Measurements from ENCODE around the gene ITPA. TPM values are rescaled to one million over a fixed set of nuclear protein-coding genes. Genes with fewer than 3 reads are reported as not detected.
"Not testable (repeated sequence)": the region's sequence is repeated elsewhere in the genome, so short reads cannot be mapped to it uniquely, and the experiment has no call there.

Gene ITPA
- total RNA-seq, 1 donor from 2014 or later, result 43.4 TPM

DNA sequence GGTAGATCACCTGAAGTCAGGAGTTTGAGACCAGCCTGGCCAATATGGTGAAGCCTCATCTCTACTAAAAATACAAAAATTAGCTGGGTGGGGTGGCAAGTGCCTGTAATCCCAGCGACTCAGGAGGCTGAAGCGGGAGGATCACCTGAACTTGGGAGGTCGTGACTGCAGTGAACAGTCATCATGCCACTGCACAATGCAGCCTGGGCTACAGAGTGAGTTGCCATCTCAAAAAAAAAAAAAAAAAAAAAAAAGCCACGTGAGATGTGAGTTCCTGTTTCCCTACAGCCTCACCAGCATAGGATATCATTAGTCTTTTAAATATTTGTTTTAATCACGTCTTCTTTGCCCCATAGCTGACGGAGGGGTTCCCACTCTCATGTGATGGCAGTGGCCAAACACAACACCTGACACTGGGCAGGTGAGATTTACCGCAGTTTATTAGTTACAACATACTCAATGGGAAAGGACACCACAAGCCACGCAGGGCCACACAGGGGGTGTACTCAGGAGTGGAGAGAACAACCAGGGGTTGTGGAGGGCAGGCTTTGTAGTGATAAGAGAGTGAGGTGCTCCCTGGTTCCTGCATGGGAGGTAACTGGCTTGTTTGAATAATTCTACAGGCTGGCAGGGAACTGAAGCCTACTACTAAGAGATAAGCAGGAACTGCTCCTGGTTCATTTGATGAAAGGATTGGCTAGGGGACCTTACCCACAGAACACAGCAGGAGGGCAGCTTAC is 31.4 kb upstream of the ITPA start:
- Histone ChIP-seq H3K27ac (no peak overlapping the region), H3K27me3 (no peaks in the 10 kb centered on the region), H3K9me3 (no peaks in the 10 kb centered on the region), H3K36me3 (no peaks in the 10 kb centered on the region), H3K4me1 (peaks cover under 1% of the 10 kb centered on the region), H3K4me3 (no peak overlapping the region)
- DNase-seq (peak; percentile 28), ATAC-seq (no peak)
- intact Hi-C loops (cut with DNase I), result no loop called here
- TF ChIP-seq, protein P1, sequence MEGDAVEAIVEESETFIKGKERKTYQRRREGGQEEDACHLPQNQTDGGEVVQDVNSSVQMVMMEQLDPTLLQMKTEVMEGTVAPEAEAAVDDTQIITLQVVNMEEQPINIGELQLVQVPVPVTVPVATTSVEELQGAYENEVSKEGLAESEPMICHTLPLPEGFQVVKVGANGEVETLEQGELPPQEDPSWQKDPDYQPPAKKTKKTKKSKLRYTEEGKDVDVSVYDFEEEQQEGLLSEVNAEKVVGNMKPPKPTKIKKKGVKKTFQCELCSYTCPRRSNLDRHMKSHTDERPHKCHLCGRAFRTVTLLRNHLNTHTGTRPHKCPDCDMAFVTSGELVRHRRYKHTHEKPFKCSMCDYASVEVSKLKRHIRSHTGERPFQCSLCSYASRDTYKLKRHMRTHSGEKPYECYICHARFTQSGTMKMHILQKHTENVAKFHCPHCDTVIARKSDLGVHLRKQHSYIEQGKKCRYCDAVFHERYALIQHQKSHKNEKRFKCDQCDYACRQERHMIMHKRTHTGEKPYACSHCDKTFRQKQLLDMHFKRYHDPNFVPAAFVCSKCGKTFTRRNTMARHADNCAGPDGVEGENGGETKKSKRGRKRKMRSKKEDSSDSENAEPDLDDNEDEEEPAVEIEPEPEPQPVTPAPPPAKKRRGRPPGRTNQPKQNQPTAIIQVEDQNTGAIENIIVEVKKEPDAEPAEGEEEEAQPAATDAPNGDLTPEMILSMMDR (IDR thresholded peaks at IDR 0.05), result no peak

DNA sequence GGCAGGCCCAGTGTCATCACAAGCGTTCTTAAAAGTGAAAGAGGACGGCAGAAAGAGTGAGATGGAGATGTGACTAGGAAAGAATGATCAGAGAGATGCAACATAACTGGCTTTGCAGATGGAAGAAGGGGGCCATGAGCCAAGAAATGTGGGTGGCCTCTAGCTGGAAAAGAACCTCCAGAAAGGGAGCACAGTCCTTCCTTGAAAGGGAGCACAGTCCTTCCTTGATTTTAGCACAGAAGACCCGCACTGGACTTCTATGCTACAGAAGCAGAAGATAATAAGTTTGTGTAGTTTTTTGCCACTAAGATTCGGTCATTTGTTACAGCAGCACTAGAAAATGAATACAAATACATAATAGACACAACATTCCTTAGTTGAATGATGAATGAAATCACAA is 29.0 kb upstream of the ITPA start:
- no peak for ATAC-seq
- no peak overlapping the region for H3K27ac ChIP-seq

DNA sequence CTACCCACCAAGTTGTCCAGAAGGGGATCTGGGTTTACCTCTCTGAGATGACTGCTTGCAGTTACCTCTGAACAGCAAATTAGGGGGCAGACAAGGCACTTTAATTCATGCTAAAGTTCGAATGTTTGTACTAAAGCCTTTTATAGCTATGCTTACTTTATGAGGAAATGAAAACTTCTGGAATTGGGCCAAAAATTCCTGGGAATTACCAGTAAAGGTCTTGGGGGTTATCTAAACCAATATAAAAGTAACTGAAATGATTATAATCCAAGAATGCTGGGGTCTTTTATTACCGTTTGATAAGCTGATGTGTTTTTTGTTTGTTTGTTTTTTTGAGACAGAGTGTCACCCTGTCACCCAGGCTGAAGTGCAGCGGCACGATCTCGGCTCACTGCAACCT is 28.0 kb upstream of the ITPA start:
- TF ChIP-seq, protein P1 (IDR thresholded peaks at IDR 0.05), result no peak
- no peak overlapping the region for H3K27ac ChIP-seq
- DNase-seq (no peak), ATAC-seq (no peak)
- no peaks in the 10 kb centered on the region for H3K4me1 ChIP-seq
- H3K4me3 ChIP-seq, result no peak overlapping the region
- H3K36me3 ChIP-seq, result no peaks in the 10 kb centered on the region
- intact Hi-C loops (cut with DNase I), result no loop called here
- H3K9me3 ChIP-seq, result no peaks in the 10 kb centered on the region
- no peaks in the 10 kb centered on the region for H3K27me3 ChIP-seq

More for the DNA sequence above, 29.0 kb upstream of the ITPA start:
- H3K36me3 ChIP-seq, result no peaks in the 10 kb centered on the region
- TF ChIP-seq, protein P1 (IDR thresholded peaks at IDR 0.05), result no peak
- no peaks in the 10 kb centered on the region for H3K9me3 ChIP-seq
- intact Hi-C loops (cut with DNase I), result no loop called here
- no peak for DNase-seq
- H3K4me3 ChIP-seq, result no peak overlapping the region
- no peaks in the 10 kb centered on the region for H3K4me1 ChIP-seq
- no peaks in the 10 kb centered on the region for H3K27me3 ChIP-seq

DNA sequence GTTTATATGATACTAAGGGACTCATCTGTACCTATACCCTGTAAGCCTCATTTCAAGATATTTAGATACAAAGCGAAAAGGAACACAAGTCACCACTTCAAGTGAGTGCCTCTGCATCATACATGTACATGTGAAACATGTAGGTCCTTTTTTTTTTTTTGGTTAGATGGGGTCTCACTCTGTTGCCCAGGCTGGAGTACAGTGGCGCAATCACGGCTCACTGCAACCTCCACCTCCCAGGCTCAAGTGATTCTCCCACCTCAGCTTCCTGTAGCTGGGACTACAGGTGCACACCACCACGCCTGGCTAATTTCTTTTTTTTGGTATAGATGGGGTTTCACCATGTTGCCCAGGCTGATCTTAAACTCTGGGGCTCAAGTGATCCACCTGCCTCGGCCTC is 26.9 kb upstream of the ITPA start:
- H3K27me3 ChIP-seq; intact Hi-C loops (cut with DNase I); ATAC-seq: not testable (repeated sequence)

DNA sequence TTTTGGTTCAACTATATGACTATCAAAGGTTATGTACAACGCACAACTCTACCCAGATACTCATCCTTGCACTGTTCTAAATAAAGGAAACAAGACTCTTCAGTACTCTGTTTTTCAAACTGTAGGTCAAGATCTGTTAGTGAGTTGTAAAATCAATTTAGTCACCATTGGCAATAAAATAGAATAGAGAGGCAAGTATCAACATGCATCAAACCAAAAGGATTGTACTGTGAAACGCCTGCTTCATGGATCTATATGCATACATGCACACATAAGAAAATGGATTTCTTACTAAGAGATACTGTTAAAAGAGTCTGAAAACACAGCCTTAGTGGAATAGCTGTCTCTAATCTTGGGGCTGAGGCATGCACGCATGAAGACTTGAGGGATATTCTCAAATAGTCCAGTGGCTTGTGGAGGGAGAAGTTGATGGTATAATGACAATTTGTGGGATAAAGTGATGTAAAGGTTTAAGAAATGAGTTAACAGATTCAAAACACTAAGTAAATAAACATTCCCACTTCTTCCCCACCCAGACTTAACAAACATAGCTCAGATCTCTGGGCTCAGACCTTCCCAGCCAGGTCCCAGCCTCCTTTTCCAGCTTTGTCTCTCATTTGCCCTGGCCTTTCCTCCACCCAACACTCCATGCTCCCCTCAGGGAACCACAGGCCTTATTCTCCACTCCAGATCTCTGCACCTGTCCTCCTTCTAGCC is 25.2 kb upstream of the ITPA start:
- no peaks in the 10 kb centered on the region for H3K27me3 ChIP-seq
- H3K36me3 ChIP-seq, result no peaks in the 10 kb centered on the region
- DNase-seq, result no peak
- intact Hi-C loops (cut with DNase I), result no loop called here
- no peak overlapping the region for H3K27ac ChIP-seq
- H3K4me1 ChIP-seq, result no peaks in the 10 kb centered on the region
- H3K4me3 ChIP-seq, result no peak overlapping the region
- TF ChIP-seq, protein P1 (IDR thresholded peaks at IDR 0.05), result no peak
- no peaks in the 10 kb centered on the region for H3K9me3 ChIP-seq
- ATAC-seq, result no peak

More for the DNA sequence above, 26.9 kb upstream of the ITPA start:
- not testable (repeated sequence) for H3K9me3 ChIP-seq, H3K4me1 ChIP-seq, H3K36me3 ChIP-seq, DNase-seq, H3K27ac ChIP-seq, H3K4me3 ChIP-seq

DNA sequence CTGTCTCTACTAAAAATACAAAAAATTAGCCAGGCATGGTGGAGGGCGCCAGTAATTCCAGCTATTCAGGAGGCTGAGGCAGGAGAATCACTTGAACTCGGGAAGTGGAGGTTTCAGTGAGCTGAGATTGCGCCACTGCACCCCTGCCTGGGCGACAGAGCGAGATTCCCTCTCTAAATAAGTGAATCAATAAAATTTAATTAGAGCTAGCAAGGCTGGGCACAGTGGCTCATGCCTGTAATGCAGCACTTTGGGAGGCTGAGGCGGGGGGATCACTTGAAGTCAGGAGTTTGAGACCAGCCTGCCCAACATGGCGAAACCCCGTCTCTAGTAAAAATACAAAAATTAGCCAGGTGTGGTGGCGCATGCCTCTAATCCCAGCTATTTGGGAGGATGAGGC is 21.4 kb upstream of the ITPA start:
- DNase-seq; H3K4me3 ChIP-seq; H3K9me3 ChIP-seq; H3K27me3 ChIP-seq; ATAC-seq; intact Hi-C loops (cut with DNase I); H3K27ac ChIP-seq; H3K4me1 ChIP-seq: not testable (repeated sequence)
- peaks cover 36% of the 10 kb centered on the region for H3K36me3 ChIP-seq

Data from upper lobe of right lung (tissue), 1 donor.